GM12878 (cell line): ENCODE results near the gene PARS2.

Experiments used
- BHLHE40 ChIP-seq, 2 experiments: fragments of 450-650 bp in 1 of 2; IDR thresholded peaks; 2 replicates each; pipeline ENCODE4 v1.6.1; 2011 to 2017; ENCODE audit warnings: low read depth in 2 of 2, borderline replicate concordance in 1 of 2, improper control_type of control experiment in 1 of 2, low read length in 1 of 2, mild to moderate bottlenecking in 1 of 2
- DPF2 ChIP-seq: fragments of 450-650 bp; IDR thresholded peaks from 2 replicates; pipeline ENCODE4 v1.6.1; 2017; ENCODE audit warnings: mild to moderate bottlenecking
- NFYB ChIP-seq: IDR thresholded peaks from 2 replicates; pipeline ENCODE4 v1.6.1; 2011; ENCODE audit warnings: low read depth, mild to moderate bottlenecking, low read length, improper control_type of control experiment, moderate library complexity; ENCODE audit not compliant: insufficient read depth
- POLR2A ChIP-seq: IDR thresholded peaks from 2 replicates; pipeline ENCODE4 v1.6.1; 2011; ENCODE audit warnings: low read depth, mild to moderate bottlenecking, low read length
- POLR2AphosphoS5 ChIP-seq: IDR thresholded peaks from 2 replicates; pipeline ENCODE4 v1.6.1; 2011; ENCODE audit warnings: mild to moderate bottlenecking, low read length, inconsistent platforms
- RCOR1 ChIP-seq: conservative IDR thresholded peaks from 2 replicates; pipeline ENCODE4 v1.6.1; 2012; ENCODE audit warnings: low read depth, low read length, improper control_type of control experiment
- REST ChIP-seq: IDR thresholded peaks from 2 replicates; pipeline ENCODE4 v1.6.1; 2012; ENCODE audit warnings: mild to moderate bottlenecking, low read depth, low read length
- SKIL ChIP-seq: fragments of 450-650 bp; IDR thresholded peaks from 2 replicates; pipeline ENCODE4 v1.6.1; 2017; ENCODE audit warnings: mild to moderate bottlenecking, low read depth, inconsistent platforms; ENCODE audit not compliant: poor library complexity, severe bottlenecking
- SMC3 ChIP-seq: IDR thresholded peaks from 2 replicates; pipeline ENCODE4 v1.6.1; 2011; ENCODE audit warnings: low read length, improper control_type of control experiment, borderline replicate concordance
- STAT1 ChIP-seq: fragments of 450-650 bp; conservative IDR thresholded peaks from 2 replicates; pipeline ENCODE4 v1.6.1; 2014; ENCODE audit warnings: antibody characterized with exemption, mild to moderate bottlenecking
- STAT3 ChIP-seq: IDR thresholded peaks from 2 replicates; pipeline ENCODE4 v1.6.1; 2011; ENCODE audit warnings: low read depth, low read length, improper control_type of control experiment
- TCF7 ChIP-seq: IDR thresholded peaks from 2 replicates; pipeline ENCODE4 v1.6.1; 2014; ENCODE audit warnings: antibody characterized with exemption, borderline replicate concordance
- USF2 ChIP-seq: IDR thresholded peaks from 2 replicates; pipeline ENCODE4 v1.6.1; 2011; ENCODE audit warnings: low read depth, low read length, improper control_type of control experiment, borderline replicate concordance

- TF ChIP-seq NFYB, result no peak
- no peak for TF ChIP-seq POLR2A
- TF ChIP-seq SMC3, result no peak
- TF ChIP-seq STAT3, result no peak
- no peak for TF ChIP-seq BHLHE40 (IDR thresholded peaks at IDR 0.05; ENCODE audit: borderline replicate concordance in 1 of 2, low read depth in 2 of 2, low read length in 1 of 2)
- TF ChIP-seq REST, result no peak
- no peak for TF ChIP-seq TCF7
- TF ChIP-seq USF2, result no peak
- TF ChIP-seq STAT1, result no peak
- no peak for TF ChIP-seq POLR2AphosphoS5
- TF ChIP-seq SKIL, result no peak
- no peak for TF ChIP-seq DPF2
- no peak for TF ChIP-seq RCOR1
These were observed 52.8 kb downstream of the PARS2 start for GRCh38 chr1:54711536-54711935.
